ENCODE data around the gene SLC22A17.

DNA sequence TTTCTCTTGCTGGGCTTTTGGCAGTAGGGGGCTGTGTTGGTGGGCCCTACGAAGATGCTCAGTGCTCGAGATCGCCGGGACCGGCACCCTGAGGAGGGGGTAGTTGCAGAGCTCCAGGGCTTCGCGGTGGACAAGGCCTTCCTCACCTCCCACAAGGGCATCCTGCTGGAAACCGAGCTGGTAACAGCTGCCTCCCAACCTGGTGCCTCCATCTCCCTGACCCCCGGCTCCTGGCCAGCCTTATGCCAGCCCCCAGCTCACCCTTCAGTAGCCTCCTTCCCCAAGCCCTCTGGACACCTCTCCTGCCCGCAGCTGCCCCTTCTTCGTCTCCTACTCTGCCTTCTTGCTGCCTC, 24.5 kb upstream of the SLC22A17 start:
- TF ChIP-seq, protein P1, sequence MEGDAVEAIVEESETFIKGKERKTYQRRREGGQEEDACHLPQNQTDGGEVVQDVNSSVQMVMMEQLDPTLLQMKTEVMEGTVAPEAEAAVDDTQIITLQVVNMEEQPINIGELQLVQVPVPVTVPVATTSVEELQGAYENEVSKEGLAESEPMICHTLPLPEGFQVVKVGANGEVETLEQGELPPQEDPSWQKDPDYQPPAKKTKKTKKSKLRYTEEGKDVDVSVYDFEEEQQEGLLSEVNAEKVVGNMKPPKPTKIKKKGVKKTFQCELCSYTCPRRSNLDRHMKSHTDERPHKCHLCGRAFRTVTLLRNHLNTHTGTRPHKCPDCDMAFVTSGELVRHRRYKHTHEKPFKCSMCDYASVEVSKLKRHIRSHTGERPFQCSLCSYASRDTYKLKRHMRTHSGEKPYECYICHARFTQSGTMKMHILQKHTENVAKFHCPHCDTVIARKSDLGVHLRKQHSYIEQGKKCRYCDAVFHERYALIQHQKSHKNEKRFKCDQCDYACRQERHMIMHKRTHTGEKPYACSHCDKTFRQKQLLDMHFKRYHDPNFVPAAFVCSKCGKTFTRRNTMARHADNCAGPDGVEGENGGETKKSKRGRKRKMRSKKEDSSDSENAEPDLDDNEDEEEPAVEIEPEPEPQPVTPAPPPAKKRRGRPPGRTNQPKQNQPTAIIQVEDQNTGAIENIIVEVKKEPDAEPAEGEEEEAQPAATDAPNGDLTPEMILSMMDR (IDR thresholded peaks at IDR 0.05 in 8 of 11, conservative IDR thresholded peaks at IDR 0.05 in 3 of 11) = no peak
- TF ChIP-seq POLR2AphosphoS5 (IDR thresholded peaks at IDR 0.05) (no peak), POLR2A (IDR thresholded peaks at IDR 0.05) (no peak)
